HCT116 (cell line): ENCODE data around the gene CNPY4. TPM values are rescaled to one million over a fixed set of nuclear protein-coding genes. Genes with fewer than 3 reads are reported as not detected.

Experiments
- ATAC-seq: fragments of 200-7000 bp; cut with Tn5 transposase; 2 replicates; pipeline ENCODE4 v1.9.1; 2020; ENCODE audit warnings: mild to moderate bottlenecking, moderate library complexity
- BruUV-seq: library from RNA; stranded (reverse); fragments of 400-500 nt; replicated peaks from 2 replicates; lab custom pipeline; 2021; lab: Mats Ljungman, UMichigan
- CTCF ChIA-PET: fragments of 300-600 bp; sonication (Branson Sonifier 250); formaldehyde crosslinking; loops from one replicate; lab custom pipeline; 2021; ENCODE audit warnings: antibody characterized with exemption; lab: Charles Lee
- POLR2A ChIA-PET: fragments of 300-600, 350-600 bp; sonication (Branson Sonifier 250); formaldehyde crosslinking; loops from one replicate; lab custom pipeline; 2021; ENCODE audit warnings: antibody characterized with exemption; lab: Charles Lee
- RAD21 ChIA-PET, 2 experiments: fragments of 300-600 bp; sonication (Branson Sonifier 250); formaldehyde crosslinking; loops; one replicate each; lab custom pipeline; 2023; ENCODE audit warnings: low total read pairs in 2 of 2; ENCODE audit not compliant: uncharacterized antibody in 2 of 2, unreplicated experiment in 2 of 2, low non-redundant PET in 1 of 2; lab: Charles Lee
- DNase-seq: peaks from one replicate; pipeline ENCODE4 v3.0.0-alpha.2; 2010; ENCODE audit warnings: low read depth, low spot score
- H2AFZ ChIP-seq: fragments of 200-600 bp; shearing (Covaris generic), sonication (generic); 2 replicates; pipeline ENCODE4 v1.6.1; 2017; ENCODE audit warnings: low read depth, mixed run types, mixed read lengths, antibody characterized with exemption, low read length; ENCODE audit not compliant: poor library complexity, severe bottlenecking
- H3K27ac ChIP-seq: 2 replicates; pipeline ENCODE4 v1.5.1; 2012; ENCODE audit warnings: low read depth, low read length
- H3K27me3 ChIP-seq: fragments of 200-600 bp; sonication (generic); 2 replicates; pipeline ENCODE4 v1.6.1; 2016; ENCODE audit warnings: mixed run types, low read length, mixed read lengths; ENCODE audit not compliant: insufficient read depth
- H3K36me3 ChIP-seq, 2 experiments: fragments of 200-500 bp in 1 of 2; fragments of 200-600 bp in 1 of 2; sonication (Bioruptor generic) in 1 of 2; sonication (generic) in 1 of 2; 2 replicates each; pipeline versions ENCODE4 v1.5.1 to v1.6.1; 2014 to 2016; ENCODE audit warnings: low read length in 2 of 2, inconsistent platforms in 1 of 2, mixed read lengths in 1 of 2, mixed run types in 1 of 2; ENCODE audit not compliant: insufficient read depth in 2 of 2, control insufficient read depth in 1 of 2
- H3K4me1 ChIP-seq, 2 experiments: fragments of 200-600 bp in 1 of 2; sonication (generic) in 1 of 2; 2 replicates each; pipeline versions ENCODE4 v1.5.1 to v1.6.1; 2012 to 2017; ENCODE audit warnings: low read length in 2 of 2, inconsistent platforms in 1 of 2, mild to moderate bottlenecking in 1 of 2, mixed read lengths in 1 of 2, mixed run types in 1 of 2, moderate library complexity in 1 of 2; ENCODE audit not compliant: insufficient read depth in 2 of 2, control insufficient read depth in 1 of 2
- H3K4me2 ChIP-seq: fragments of 200-600 bp; sonication (generic); 2 replicates; pipeline ENCODE4 v1.6.1; 2017; ENCODE audit warnings: mixed run types, low read length, mixed read lengths
- H3K4me3 ChIP-seq, 2 experiments: fragments of 200-600 bp in 1 of 2; sonication (generic) in 1 of 2; replicated peaks in 1 of 2; 2 replicates each; pipeline ENCODE4 v1.5.1; 2011 to 2016; ENCODE audit warnings: low read length in 2 of 2, control low read depth in 1 of 2, low read depth in 1 of 2, mild to moderate bottlenecking in 1 of 2, mixed read lengths in 1 of 2, mixed run types in 1 of 2
- H3K79me2 ChIP-seq: fragments of 200-600 bp; sonication (generic); 2 replicates; pipeline ENCODE4 v1.6.1; 2017; ENCODE audit warnings: mild to moderate bottlenecking, mixed run types, low read length, moderate library complexity, mixed read lengths; ENCODE audit not compliant: insufficient read depth
- H3K9ac ChIP-seq: fragments of 200-600 bp; sonication (generic); 2 replicates; pipeline ENCODE4 v1.6.1; 2016; ENCODE audit warnings: low read length, mixed read lengths
- H3K9me2 ChIP-seq: fragments of 200-600 bp; sonication (generic), shearing (Covaris generic); 2 replicates; pipeline ENCODE4 v1.6.1; 2017; ENCODE audit warnings: mixed run types, mild to moderate bottlenecking, moderate library complexity; ENCODE audit not compliant: insufficient read depth
- H3K9me3 ChIP-seq, 2 experiments: fragments of 200-500 bp in 1 of 2; fragments of 200-600 bp in 1 of 2; sonication (Bioruptor generic) in 1 of 2; sonication (generic) in 1 of 2; 2 replicates each; pipeline ENCODE4 v1.6.1; 2014 to 2017; ENCODE audit warnings: low read length in 2 of 2, mixed read lengths in 2 of 2, inconsistent platforms in 1 of 2, low read depth in 1 of 2, mild to moderate bottlenecking in 1 of 2, mixed run types in 1 of 2, moderate library complexity in 1 of 2; ENCODE audit not compliant: control insufficient read depth in 1 of 2, insufficient read depth in 1 of 2
- H4K20me1 ChIP-seq: fragments of 200-600 bp; sonication (generic), shearing (Covaris generic); 2 replicates; pipeline ENCODE4 v1.6.1; 2017; ENCODE audit warnings: mixed run types, mild to moderate bottlenecking, moderate library complexity; ENCODE audit not compliant: insufficient read depth
- CEBPB ChIP-seq: IDR thresholded peaks from 2 replicates; pipeline ENCODE4 v1.6.1; 2012; ENCODE audit warnings: low read depth
- EGR1 ChIP-seq: IDR thresholded peaks from 2 replicates; pipeline ENCODE4 v1.6.1; 2012; ENCODE audit warnings: low read depth
- POLR2AphosphoS5 ChIP-seq: IDR thresholded peaks from 2 replicates; pipeline ENCODE4 v1.6.1; 2011; ENCODE audit warnings: mild to moderate bottlenecking, low read depth, low read length, moderate library complexity
- RAD21 ChIP-seq: IDR thresholded peaks from 2 replicates; pipeline ENCODE4 v1.6.1; 2012; ENCODE audit warnings: low read depth, mild to moderate bottlenecking
- SIN3A ChIP-seq: IDR thresholded peaks from 2 replicates; pipeline ENCODE4 v1.6.1; 2012; ENCODE audit warnings: low read depth
- SRF ChIP-seq: IDR thresholded peaks from 2 replicates; pipeline ENCODE4 v1.6.1; 2012; ENCODE audit warnings: low read depth
- TCF7L2 ChIP-seq: IDR thresholded peaks from 2 replicates; pipeline ENCODE4 v1.7.0; 2011; ENCODE audit warnings: borderline replicate concordance, inconsistent platforms; ENCODE audit not compliant: insufficient read depth, insufficient read length; ENCODE audit errors: extremely low read depth
- ZFX ChIP-seq: fragments of 450-650 bp; IDR thresholded peaks from 2 replicates; pipeline ENCODE4 v1.6.1; 2017
- ZNF274 ChIP-seq: fragments of 200-500 bp; sonication (Bioruptor generic); IDR thresholded peaks from 2 replicates; pipeline ENCODE4 v1.6.1; 2014; ENCODE audit warnings: mild to moderate bottlenecking, low read depth, low read length, inconsistent platforms
- intact Hi-C: fragments of 100-400 bp; cut with micrococcal nuclease; formaldehyde crosslinking; loops from 2 replicates; pipeline ENCODE4 v1.10.0; 2022
- total RNA-seq: library from RNA; stranded (reverse); gene quantifications from one replicate; pipeline ENCODE4 v1.2.1, GENCODE V29; 2021; ENCODE audit not compliant: unreplicated experiment
- TF ChIP-seq, protein P1 (sequence below): IDR thresholded peaks from 2 replicates; pipeline ENCODE4 v1.6.1; 2012; ENCODE audit warnings: low read depth
- TF ChIP-seq, protein P2 (sequence below), 3 experiments: fragments of 200-600 bp in 1 of 3; sonication (generic) in 1 of 3; IDR thresholded peaks in 2 of 3; conservative IDR thresholded peaks in 1 of 3; 2 replicates each; pipeline ENCODE4 v1.5.1; 2012 to 2017; ENCODE audit warnings: low read depth in 2 of 3, low read length in 2 of 3, antibody characterized with exemption in 1 of 3, borderline replicate concordance in 1 of 3, control low read depth in 1 of 3, mild to moderate bottlenecking in 1 of 3, mixed read lengths in 1 of 3, mixed run types in 1 of 3, moderate library complexity in 1 of 3; ENCODE audit not compliant: insufficient read depth in 1 of 3
- TF ChIP-seq, protein P3 (sequence below): IDR thresholded peaks from 2 replicates; pipeline ENCODE4 v1.6.1; 2012

CNPY4 gene
- total RNA-seq, 1 experiment from 2014 or later: 2.6 TPM

DNA sequence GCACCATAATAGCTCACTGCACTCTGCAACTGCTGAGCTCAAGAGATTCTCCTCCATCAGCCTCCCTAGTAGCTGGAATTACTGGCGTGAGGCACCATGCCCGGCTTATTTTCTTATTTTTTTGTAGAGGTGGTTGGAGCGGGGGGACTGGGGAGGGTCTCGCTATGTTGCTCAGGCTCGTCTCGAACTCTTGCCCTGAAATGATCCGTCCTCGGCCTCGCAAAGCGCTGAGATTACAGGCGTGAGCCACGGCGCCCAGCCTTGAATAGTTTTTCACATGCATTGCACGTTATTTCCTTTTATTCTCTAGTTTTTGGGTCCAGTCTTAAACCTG, 28.8 kb downstream of the CNPY4 start:
- TSS peak; percentile 76 for BruUV-seq
- peak overlapping the region; percentile 49 for H3K27ac ChIP-seq

DNA sequence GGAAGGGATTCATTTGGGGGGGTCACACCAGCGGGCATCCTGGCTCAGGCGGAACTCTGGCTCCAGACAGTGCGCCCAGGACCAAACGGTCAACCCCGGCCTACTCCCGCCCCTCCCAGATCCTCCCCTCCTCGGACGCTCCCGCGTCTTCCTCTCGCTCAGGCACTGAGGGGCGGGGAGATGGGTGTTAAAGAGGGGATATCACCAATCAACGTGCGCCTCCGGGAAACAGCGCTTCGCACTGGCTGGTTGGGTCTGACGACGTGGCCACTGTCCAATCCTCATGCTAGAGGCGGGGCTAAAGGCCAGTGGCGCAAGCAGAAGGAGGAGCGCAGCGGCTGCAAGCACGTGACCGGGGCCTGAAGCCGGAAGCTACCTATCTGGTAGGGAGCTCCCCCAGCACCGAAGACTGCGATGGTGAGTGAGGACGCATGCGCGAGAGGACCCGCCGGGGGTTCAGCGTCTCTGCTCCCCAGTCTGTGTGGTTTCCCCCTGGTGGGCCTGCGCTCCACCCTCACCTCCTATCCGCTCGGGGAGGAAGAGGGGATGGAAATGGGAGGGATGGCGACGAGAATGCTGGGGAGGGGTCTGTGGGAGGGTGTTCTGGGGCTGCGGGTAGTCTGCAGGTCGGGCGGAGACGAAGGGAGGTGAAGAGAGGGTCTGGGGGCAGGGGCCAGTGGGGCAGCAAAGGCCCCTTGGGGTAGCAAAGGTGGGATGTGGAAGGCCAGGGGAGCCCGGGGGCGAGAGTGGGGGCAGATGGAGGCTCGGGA, 29.3 kb downstream of the CNPY4 start, which contains the start of gene LAMTOR4:
Gene LAMTOR4, plus strand, starts transcription at position 360 of the 770 bp plus-strand sequence. Its CDS starts 55 bp downstream, at position 415.
- Histone ChIP-seq H3K36me3 (peaks cover 0 to 3% of the 10 kb centered on the region in 2 experiments; a peak in 2 of 4 replicates), H3K9me2 (no peaks in the 10 kb centered on the region), H3K4me3 (peak within 1 kb of the TSS; percentile 94 to 99), H3K9ac (peak within 1 kb of the TSS; percentile 91), H3K27me3 (no peaks in the 10 kb centered on the region), H3K9me3 (no peaks in the 10 kb centered on the region), H3K79me2 (peaks cover 29% of the 10 kb centered on the region), H4K20me1 (no peaks in the 10 kb centered on the region), H3K27ac (peak within 1 kb of the TSS; percentile 70), H3K4me2 (peak within 1 kb of the TSS; percentile 95), H2AFZ (no peak within 1 kb of the TSS), H3K4me1 (peaks cover 9 to 21% of the 10 kb centered on the region in 2 experiments)
- ATAC-seq (peak; percentile 98), DNase-seq (peak; percentile 99)
- no TSS peak for BruUV-seq
- ChIA-PET POLR2A (interaction anchor here (0.6 to 1.4 kb wide), 10 partner anchors 15 to 288 kb away, joined by 3 to 7 read pairs (median 3); partner anchors contain the start of genes GPC2, PPP1R35, STAG3 and ZCWPW1), RAD21 (interaction anchor here (0.6 kb wide), 2 partner anchors 15 to 48 kb away, joined by 3 to 6 read pairs; no protein-coding TSS in a partner anchor), CTCF (interaction anchor here (0.7 to 1.3 kb wide), 4 partner anchors 8 to 18 kb away, joined by 3 to 6 read pairs (median 5); no protein-coding TSS in a partner anchor)
- intact Hi-C loops: no loop called here
- TF ChIP-seq SIN3A: no peak
- TF ChIP-seq EGR1: no peak
- TF ChIP-seq, protein P1, sequence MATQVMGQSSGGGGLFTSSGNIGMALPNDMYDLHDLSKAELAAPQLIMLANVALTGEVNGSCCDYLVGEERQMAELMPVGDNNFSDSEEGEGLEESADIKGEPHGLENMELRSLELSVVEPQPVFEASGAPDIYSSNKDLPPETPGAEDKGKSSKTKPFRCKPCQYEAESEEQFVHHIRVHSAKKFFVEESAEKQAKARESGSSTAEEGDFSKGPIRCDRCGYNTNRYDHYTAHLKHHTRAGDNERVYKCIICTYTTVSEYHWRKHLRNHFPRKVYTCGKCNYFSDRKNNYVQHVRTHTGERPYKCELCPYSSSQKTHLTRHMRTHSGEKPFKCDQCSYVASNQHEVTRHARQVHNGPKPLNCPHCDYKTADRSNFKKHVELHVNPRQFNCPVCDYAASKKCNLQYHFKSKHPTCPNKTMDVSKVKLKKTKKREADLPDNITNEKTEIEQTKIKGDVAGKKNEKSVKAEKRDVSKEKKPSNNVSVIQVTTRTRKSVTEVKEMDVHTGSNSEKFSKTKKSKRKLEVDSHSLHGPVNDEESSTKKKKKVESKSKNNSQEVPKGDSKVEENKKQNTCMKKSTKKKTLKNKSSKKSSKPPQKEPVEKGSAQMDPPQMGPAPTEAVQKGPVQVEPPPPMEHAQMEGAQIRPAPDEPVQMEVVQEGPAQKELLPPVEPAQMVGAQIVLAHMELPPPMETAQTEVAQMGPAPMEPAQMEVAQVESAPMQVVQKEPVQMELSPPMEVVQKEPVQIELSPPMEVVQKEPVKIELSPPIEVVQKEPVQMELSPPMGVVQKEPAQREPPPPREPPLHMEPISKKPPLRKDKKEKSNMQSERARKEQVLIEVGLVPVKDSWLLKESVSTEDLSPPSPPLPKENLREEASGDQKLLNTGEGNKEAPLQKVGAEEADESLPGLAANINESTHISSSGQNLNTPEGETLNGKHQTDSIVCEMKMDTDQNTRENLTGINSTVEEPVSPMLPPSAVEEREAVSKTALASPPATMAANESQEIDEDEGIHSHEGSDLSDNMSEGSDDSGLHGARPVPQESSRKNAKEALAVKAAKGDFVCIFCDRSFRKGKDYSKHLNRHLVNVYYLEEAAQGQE: no peak
- no peak for TF ChIP-seq ZFX
- peak; percentile 6 for TF ChIP-seq TCF7L2
- no peak for TF ChIP-seq ZNF274
- peak; percentile 78 for TF ChIP-seq POLR2AphosphoS5
- TF ChIP-seq CEBPB: no peak; the same call in 1 of the 2 replicates
- TF ChIP-seq, protein P2, sequence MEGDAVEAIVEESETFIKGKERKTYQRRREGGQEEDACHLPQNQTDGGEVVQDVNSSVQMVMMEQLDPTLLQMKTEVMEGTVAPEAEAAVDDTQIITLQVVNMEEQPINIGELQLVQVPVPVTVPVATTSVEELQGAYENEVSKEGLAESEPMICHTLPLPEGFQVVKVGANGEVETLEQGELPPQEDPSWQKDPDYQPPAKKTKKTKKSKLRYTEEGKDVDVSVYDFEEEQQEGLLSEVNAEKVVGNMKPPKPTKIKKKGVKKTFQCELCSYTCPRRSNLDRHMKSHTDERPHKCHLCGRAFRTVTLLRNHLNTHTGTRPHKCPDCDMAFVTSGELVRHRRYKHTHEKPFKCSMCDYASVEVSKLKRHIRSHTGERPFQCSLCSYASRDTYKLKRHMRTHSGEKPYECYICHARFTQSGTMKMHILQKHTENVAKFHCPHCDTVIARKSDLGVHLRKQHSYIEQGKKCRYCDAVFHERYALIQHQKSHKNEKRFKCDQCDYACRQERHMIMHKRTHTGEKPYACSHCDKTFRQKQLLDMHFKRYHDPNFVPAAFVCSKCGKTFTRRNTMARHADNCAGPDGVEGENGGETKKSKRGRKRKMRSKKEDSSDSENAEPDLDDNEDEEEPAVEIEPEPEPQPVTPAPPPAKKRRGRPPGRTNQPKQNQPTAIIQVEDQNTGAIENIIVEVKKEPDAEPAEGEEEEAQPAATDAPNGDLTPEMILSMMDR (IDR thresholded peaks at IDR 0.05 in 2 of 3, conservative IDR thresholded peaks at IDR 0.05 in 1 of 3; ENCODE audit: borderline replicate concordance in 1 of 3, insufficient read depth in 1 of 3, low read depth in 2 of 3, low read length in 2 of 3): no peak
- TF ChIP-seq RAD21: no peak
- TF ChIP-seq, protein P3, sequence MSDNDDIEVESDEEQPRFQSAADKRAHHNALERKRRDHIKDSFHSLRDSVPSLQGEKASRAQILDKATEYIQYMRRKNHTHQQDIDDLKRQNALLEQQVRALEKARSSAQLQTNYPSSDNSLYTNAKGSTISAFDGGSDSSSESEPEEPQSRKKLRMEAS: peak; percentile 89

More for the DNA sequence above, 28.8 kb downstream of the CNPY4 start:
- H3K36me3 ChIP-seq: no peaks in the 10 kb centered on the region; a peak in 2 of 4 replicates
- H3K4me2 ChIP-seq: peak overlapping the region; percentile 95
- no peaks in the 10 kb centered on the region for H3K27me3 ChIP-seq
- CTCF ChIA-PET: interaction anchor here (1.0 to 1.3 kb wide), 3 partner anchors 9 to 15 kb away, joined by 3 to 6 read pairs (median 4); no protein-coding TSS in a partner anchor
- intact Hi-C loops: no loop called here
- no peaks in the 10 kb centered on the region for H4K20me1 ChIP-seq
- H3K9me2 ChIP-seq: no peaks in the 10 kb centered on the region
- peaks cover 29% of the 10 kb centered on the region for H3K79me2 ChIP-seq
- DNase-seq (no peak), ATAC-seq (no peak)
- peak overlapping the region; percentile 55 for H3K9ac ChIP-seq
- H3K4me1 ChIP-seq: peaks cover 9 to 21% of the 10 kb centered on the region in 2 experiments
- H3K9me3 ChIP-seq: no peaks in the 10 kb centered on the region
- RAD21 ChIA-PET: interaction anchor here in 1 of 2 experiments (0.6 kb wide), 1 partner anchor 14 kb away, joined by 6 read pairs; no protein-coding TSS in a partner anchor
- TF ChIP-seq TCF7L2: peak; percentile 2
- no peak for TF ChIP-seq SRF
- POLR2A ChIA-PET: interaction anchor here (0.6 to 1.4 kb wide), 6 partner anchors 20 to 66 kb away, joined by 3 to 7 read pairs (median 3); partner anchors contain the start of genes GPC2 and STAG3
- H2AFZ ChIP-seq: no peak overlapping the region
- H3K4me3 ChIP-seq: peak overlapping the region; percentile 94 to 99
